Glutamatergic neuron (in vitro differentiated cells): Measurements from ENCODE around the gene WDR41. TPM values are rescaled to one million over a fixed set of nuclear protein-coding genes. Genes with fewer than 3 reads are reported as not detected.

ENCODE experiments used
- DNase-seq: peaks from one replicate; pipeline ENCODE4 v3.0.0; 2022
- H3K27ac Mint-ChIP-seq: one replicate; pipeline ENCODE4 v1.8.0; 2020; ENCODE audit warnings: mild to moderate bottlenecking, mixed read lengths, inconsistent platforms; ENCODE audit not compliant: unreplicated experiment
- H3K27me3 Mint-ChIP-seq: one replicate; pipeline ENCODE4 v1.8.0; 2020; ENCODE audit warnings: mild to moderate bottlenecking, moderate library complexity, mixed read lengths, inconsistent platforms; ENCODE audit not compliant: unreplicated experiment
- H3K36me3 Mint-ChIP-seq: one replicate; pipeline ENCODE4 v1.8.0; 2020; ENCODE audit warnings: mild to moderate bottlenecking, mixed read lengths, inconsistent platforms; ENCODE audit not compliant: unreplicated experiment
- H3K4me1 Mint-ChIP-seq: one replicate; pipeline ENCODE4 v1.8.0; 2020; ENCODE audit warnings: mild to moderate bottlenecking, low read depth, mixed read lengths, inconsistent platforms; ENCODE audit not compliant: unreplicated experiment
- H3K4me3 Mint-ChIP-seq: one replicate; pipeline ENCODE4 v1.8.0; 2020; ENCODE audit warnings: mild to moderate bottlenecking, mixed read lengths, inconsistent platforms; ENCODE audit not compliant: unreplicated experiment
- H3K9me3 Mint-ChIP-seq: one replicate; pipeline ENCODE4 v1.8.0; 2020; ENCODE audit warnings: mild to moderate bottlenecking, moderate library complexity, mixed read lengths, inconsistent platforms; ENCODE audit not compliant: unreplicated experiment
- total RNA-seq: library from RNA; stranded (reverse); fragmentation: NEBNext Ultra II Directional; extraction: Animal tissue kit (Norgen Biotek cat#: 25700); gene quantifications from one replicate; pipeline ENCODE4 v1.2.1, GENCODE V29; 2021; ENCODE audit not compliant: unreplicated experiment
- TF ChIP-seq, protein P1 (sequence below): fragments of 200-600 bp; sonication (generic); IDR thresholded peaks from one replicate; pipeline ENCODE4 v1.5.0; 2021; ENCODE audit not compliant: partially characterized antibody, unreplicated experiment

WDR41 gene
- total RNA-seq, 1 donor from 2014 or later: 49.3 TPM

DNA sequence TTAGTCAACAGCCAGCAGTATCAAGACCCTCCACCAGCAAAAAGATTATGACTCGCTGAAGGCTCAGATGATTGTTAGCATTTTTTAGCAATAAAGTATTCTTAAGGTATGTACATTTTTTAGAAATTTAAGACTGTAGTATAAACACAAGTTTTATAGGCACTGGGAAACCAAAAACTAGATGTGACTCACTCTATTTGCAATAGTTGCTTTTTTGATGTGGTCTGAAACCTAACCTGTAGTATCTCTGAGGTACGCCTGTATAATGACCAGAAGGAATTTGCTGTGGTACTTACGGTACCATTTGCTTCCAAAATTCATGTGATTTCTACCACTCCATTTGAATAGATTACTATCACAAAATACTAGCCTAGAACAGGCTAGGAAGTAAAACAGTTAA lies 60.8 kb downstream of the WDR41 start:
- no peaks in the 10 kb centered on the region for H3K27me3 Mint-ChIP-seq
- TF ChIP-seq, protein P1, sequence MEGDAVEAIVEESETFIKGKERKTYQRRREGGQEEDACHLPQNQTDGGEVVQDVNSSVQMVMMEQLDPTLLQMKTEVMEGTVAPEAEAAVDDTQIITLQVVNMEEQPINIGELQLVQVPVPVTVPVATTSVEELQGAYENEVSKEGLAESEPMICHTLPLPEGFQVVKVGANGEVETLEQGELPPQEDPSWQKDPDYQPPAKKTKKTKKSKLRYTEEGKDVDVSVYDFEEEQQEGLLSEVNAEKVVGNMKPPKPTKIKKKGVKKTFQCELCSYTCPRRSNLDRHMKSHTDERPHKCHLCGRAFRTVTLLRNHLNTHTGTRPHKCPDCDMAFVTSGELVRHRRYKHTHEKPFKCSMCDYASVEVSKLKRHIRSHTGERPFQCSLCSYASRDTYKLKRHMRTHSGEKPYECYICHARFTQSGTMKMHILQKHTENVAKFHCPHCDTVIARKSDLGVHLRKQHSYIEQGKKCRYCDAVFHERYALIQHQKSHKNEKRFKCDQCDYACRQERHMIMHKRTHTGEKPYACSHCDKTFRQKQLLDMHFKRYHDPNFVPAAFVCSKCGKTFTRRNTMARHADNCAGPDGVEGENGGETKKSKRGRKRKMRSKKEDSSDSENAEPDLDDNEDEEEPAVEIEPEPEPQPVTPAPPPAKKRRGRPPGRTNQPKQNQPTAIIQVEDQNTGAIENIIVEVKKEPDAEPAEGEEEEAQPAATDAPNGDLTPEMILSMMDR: no peak
- H3K4me3 Mint-ChIP-seq: no peak overlapping the region
- H3K9me3 Mint-ChIP-seq: no peaks in the 10 kb centered on the region
- no peaks in the 10 kb centered on the region for H3K36me3 Mint-ChIP-seq
- no peak overlapping the region for H3K27ac Mint-ChIP-seq
- DNase-seq: no peak
- peaks cover 4% of the 10 kb centered on the region for H3K4me1 Mint-ChIP-seq

DNA sequence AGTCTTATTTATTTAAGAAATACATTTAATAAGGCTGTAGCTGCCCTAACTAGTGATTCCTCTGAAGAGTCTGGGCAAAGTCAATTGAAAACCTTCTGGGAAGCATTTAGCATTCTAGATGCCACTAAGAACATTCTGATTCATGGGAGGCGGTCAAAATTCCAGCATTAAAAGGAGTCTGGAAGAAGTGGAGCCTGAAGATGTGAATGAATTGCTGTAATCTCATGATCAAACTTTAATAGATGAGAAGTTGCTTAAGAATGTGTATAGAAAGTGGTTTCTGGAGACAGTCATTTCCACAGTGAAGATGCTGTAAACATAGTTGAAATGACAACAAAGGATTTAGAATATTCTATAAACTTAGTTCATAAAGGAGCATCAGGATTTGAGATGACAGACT lies 61.4 kb downstream of the WDR41 start:
- Mint-ChIP-seq H3K4me3 (no peak overlapping the region), H3K27ac (no peak overlapping the region), H3K27me3 (no peaks in the 10 kb centered on the region), H3K36me3 (no peaks in the 10 kb centered on the region), H3K4me1 (peaks cover 4% of the 10 kb centered on the region), H3K9me3 (no peaks in the 10 kb centered on the region)
- TF ChIP-seq, protein P1: no peak
- no peak for DNase-seq

GRCh38 chr5:77428526-77428925 lies 63.6 kb downstream of the WDR41 start:
- no peak overlapping the region for H3K27ac Mint-ChIP-seq
- TF ChIP-seq, protein P1: no peak
- H3K4me1 Mint-ChIP-seq: peaks cover 4% of the 10 kb centered on the region
- no peaks in the 10 kb centered on the region for H3K36me3 Mint-ChIP-seq
- DNase-seq: no peak
- no peaks in the 10 kb centered on the region for H3K27me3 Mint-ChIP-seq
- H3K9me3 Mint-ChIP-seq: no peaks in the 10 kb centered on the region
- H3K4me3 Mint-ChIP-seq: no peak overlapping the region

- Mint-ChIP-seq H3K9me3 (no peaks in the 10 kb centered on the region), H3K4me1 (peaks cover 4% of the 10 kb centered on the region), H3K4me3 (no peak overlapping the region), H3K36me3 (no peaks in the 10 kb centered on the region), H3K27me3 (no peaks in the 10 kb centered on the region), H3K27ac (no peak overlapping the region)
- TF ChIP-seq, protein P1: no peak
- no peak for DNase-seq
Measured at GRCh38 chr5:77427998-77428397, 64.1 kb downstream of the WDR41 start.

DNA sequence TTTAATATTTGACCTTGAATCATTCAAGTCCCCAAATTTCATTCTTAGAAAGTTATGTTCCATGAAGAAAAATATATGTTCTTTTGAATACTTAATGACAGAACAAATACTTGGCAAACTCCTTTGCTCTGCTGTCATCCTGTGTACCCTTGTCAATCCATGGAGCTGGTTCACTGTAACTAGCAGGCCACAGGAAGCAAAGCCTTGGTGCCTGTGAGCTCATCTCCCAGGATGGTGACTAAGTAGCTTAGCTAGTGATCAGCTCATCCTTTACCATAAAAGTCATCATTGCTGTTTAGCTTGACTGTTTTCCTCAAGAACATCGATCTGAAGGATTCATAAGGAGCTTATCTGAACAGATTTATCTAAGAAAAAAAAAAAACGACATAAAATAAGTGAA lies 65.4 kb downstream of the WDR41 start:
- Mint-ChIP-seq H3K9me3 (peaks cover 3% of the 10 kb centered on the region), H3K36me3 (no peaks in the 10 kb centered on the region), H3K27me3 (no peaks in the 10 kb centered on the region), H3K4me1 (peaks cover 9% of the 10 kb centered on the region), H3K4me3 (no peak overlapping the region), H3K27ac (no peak overlapping the region)
- no peak for DNase-seq
- TF ChIP-seq, protein P1: no peak
